ENCODE data around the gene CRIP1.

DNA sequence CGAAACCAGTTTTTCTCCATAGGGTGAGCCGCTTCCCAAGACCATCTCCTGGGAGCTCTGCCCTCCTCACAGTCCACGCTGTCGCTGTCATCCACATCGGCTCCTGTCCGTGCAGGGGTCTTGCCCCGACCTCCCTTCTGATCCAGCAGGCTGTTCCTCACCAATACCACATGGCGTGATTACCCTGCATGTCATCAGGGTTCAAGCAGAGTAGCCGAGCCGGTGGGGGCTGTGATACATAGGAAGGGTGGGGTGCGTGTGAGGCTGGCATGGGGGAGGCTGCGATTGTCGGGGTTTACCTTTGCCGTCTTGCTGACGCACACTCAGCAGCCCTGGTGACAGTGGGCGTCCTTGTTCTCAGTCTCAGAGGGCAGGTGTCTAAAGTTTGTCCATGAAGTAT is 21.4 kb downstream of the CRIP1 start:
- TF ChIP-seq YY1 (IDR thresholded peaks at IDR 0.05; ENCODE audit: insufficient read depth, insufficient read length) (no peak), SUZ12 (IDR thresholded peaks at IDR 0.05; ENCODE audit: extremely low read depth, insufficient read depth, insufficient read length) (no peak), ZNF274 (IDR thresholded peaks at IDR 0.05; ENCODE audit: low read depth, low read length) (no peak)

Data from NT2/D1 (cell line).